ENCODE data around the gene SMIM41.

SMIM41 gene

DNA sequence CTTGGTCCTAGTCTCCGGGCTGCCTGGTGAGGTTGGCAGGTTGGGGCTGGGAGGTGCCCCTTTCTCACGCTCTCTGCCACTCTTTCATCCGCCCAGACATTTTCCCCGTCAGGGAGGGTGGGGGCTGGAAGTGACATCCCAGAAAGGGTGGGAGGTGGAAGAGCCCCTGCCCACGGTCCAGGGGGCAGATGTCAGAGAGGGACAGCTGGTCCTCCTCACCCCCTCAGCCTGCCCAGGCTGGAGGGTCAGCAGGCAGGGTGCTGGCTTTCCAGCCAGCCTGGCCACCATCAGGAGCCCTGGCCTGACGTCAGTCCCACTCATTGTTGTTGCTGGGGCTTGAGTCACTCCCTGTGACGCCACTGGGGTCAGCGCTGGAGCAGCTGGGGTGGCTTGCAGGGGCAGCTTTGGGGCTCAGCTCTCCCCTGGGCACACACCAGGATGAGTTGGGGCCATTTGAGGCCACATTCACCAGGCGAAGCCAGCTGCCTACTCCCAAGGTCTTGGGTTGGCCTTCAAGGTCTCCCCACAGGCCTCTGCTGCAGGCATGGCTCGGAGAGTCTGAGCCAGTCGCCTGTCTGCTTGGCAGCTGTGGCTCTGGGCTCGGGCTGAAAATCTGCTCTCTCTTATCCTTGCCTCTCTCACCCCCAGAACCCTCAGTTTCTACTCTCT lies 15.4 kb upstream of the SMIM41 start:
- no peak for DNase-seq (ENCODE audit: low read depth)
- H3K4me3 ChIP-seq (ENCODE audit: low read depth, low read length): no peak overlapping the region
- TF ChIP-seq, protein P1, sequence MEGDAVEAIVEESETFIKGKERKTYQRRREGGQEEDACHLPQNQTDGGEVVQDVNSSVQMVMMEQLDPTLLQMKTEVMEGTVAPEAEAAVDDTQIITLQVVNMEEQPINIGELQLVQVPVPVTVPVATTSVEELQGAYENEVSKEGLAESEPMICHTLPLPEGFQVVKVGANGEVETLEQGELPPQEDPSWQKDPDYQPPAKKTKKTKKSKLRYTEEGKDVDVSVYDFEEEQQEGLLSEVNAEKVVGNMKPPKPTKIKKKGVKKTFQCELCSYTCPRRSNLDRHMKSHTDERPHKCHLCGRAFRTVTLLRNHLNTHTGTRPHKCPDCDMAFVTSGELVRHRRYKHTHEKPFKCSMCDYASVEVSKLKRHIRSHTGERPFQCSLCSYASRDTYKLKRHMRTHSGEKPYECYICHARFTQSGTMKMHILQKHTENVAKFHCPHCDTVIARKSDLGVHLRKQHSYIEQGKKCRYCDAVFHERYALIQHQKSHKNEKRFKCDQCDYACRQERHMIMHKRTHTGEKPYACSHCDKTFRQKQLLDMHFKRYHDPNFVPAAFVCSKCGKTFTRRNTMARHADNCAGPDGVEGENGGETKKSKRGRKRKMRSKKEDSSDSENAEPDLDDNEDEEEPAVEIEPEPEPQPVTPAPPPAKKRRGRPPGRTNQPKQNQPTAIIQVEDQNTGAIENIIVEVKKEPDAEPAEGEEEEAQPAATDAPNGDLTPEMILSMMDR (IDR thresholded peaks at IDR 0.05; ENCODE audit: insufficient read depth, low read depth, low read length, missing control alignments): no peak

DNA sequence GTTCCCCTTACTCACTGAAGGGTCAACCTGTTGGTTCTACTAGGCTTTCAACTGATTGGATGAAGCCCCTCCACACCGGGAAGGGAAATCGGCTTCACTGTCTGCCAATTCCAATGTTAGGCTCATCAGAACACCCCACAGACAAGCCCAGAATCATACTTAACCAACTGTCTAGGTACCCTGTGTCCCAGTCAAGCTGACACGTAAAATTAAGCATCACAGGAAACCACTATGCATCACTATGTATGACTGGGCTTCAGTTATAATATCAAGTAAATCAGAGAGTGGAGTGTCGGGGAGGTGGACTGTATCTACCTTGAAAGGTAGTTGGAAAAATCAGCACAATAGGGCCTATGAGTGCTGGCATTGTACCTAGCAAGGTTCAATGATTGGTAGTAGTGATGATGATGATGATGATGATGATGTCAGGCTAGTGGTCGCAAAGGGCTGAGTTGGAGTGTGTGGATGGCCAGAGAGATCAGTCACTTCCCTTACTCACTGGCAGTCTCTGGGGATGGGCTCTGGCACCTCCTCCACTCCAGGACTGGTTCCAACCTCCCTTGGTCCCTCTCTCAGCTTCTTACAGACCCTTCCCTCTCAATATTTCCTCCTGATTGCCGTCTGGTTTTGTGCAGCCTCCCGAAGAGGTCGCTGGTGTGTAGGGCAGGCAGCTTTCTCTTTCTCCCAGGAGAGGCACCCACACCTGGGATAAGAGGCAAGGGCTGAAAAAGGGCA lies 13.0 kb upstream of the SMIM41 start:
- TF ChIP-seq, protein P1 (IDR thresholded peaks at IDR 0.05; ENCODE audit: insufficient read depth, low read depth, low read length, missing control alignments): no peak
- no peak for DNase-seq (ENCODE audit: low read depth)
- H3K4me3 ChIP-seq (ENCODE audit: low read depth, low read length): no peak overlapping the region

DNA sequence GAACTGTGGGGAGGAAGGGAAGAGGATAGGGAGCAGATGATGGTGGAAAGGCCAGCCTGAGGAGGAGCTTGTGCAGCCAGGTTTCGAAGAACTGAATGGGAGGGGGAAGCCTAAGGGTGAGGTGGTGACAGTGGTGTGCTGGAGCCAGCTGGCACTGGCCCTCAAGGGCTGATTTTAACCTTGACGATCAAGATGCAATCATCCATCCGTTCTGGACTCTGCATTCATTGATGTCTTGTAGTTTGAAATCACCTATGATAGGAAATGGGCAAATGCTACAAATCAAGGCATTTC lies 12.5 kb upstream of the SMIM41 start:
- H3K4me3 ChIP-seq (ENCODE audit: low read depth, low read length): no peak overlapping the region
- TF ChIP-seq, protein P1 (IDR thresholded peaks at IDR 0.05; ENCODE audit: insufficient read depth, low read depth, low read length, missing control alignments): no peak
- no peak for DNase-seq (ENCODE audit: low read depth)

DNA sequence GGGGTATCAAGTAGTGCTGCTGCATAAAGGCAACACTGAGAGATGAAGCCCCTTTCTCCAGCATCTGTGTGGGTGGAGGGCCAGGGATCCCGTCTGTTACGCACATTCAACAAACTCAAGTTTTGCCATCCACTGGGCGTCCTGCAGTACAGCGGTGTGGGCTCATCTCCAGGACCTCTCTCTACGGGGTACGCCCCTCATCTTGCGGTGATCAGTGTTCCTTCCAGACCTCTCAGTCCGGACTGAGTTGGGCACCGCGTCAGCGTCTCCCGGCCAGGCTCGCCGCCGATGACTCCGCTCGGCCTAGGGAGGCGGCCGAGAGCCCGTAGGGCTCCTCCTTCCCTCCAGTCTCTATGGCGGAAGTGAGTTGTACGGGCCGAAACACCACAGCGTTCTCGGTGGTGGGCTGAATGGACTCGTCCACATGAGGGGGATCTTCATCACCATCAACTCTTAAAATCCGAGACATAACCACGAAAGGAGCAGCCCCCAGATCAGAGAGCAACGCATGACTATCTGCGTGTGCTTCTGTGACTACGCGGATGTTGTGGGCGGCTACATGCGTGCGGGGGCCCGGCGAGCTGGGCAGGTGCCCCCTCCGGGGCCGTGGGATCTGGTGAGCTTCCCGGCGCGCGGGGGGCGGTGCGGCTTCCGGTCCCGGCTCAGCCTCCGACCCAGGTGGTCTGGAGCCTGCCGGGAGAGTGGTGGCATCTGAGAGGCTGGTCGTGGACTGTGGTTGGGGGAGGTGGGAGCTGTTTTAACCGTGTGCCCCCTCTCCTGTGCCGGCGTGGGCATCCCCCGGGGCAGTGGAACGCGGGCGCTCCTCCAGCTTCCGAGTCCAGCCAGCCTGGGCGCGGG lies 9.9 kb upstream of the SMIM41 start, which contains the start of gene ATG101:
ATG101 (plus strand) TSS at position 652 of the 858 bp plus-strand sequence. CDS start 3,673 bp downstream, outside the sequence.
- H3K4me3 ChIP-seq (ENCODE audit: low read depth, low read length): peak within 1 kb of the TSS; percentile 76
- DNase-seq (ENCODE audit: low read depth): peak; percentile 97
- TF ChIP-seq, protein P1 (IDR thresholded peaks at IDR 0.05; ENCODE audit: insufficient read depth, low read depth, low read length, missing control alignments): peak; percentile 89

DNA sequence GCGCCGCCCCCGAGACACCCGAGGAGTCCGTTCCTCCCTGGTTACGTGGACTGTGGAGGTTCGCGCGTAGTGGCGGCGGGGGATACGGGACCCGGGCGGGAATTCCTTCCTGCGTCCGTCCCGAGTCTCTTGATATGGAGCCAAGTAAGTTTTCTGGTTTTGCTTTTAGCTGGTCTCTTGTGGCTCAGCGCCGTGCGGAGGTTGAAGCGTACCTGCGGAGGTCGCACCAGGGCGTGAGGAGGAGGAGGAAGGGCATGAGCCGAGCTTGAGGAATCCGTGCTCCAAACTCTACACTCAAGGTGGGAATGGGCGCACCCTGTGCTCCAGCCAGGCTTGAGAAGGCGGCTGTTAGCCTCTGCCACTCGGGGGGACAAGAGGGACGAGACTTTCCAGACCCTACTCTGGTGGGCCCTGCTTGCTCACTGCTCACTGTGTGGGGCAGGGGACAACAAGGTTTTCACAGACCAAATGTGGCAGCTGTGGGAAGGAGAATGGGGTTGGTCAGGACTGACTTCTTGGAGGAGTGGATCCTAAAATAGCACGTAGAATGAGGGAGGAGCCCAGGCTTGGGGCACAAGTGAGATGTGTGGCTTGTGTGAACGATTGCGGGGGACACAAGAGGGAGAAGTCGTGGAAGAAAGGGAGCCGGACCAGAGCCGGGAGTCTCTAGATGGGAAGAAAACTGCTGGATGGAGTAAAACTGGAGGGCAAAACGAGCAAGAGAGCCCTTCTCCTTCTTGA lies 9.1 kb upstream of the SMIM41 start:
- DNase-seq (ENCODE audit: low read depth): no peak
- TF ChIP-seq, protein P1 (IDR thresholded peaks at IDR 0.05; ENCODE audit: insufficient read depth, low read depth, low read length, missing control alignments): no peak
- H3K4me3 ChIP-seq (ENCODE audit: low read depth, low read length): peak overlapping the region; percentile 76
